Endothelial cell of umbilical vein (primary cell): ENCODE measurements around the gene FUT8. TPM values are rescaled to one million over a fixed set of nuclear protein-coding genes. Genes with fewer than 3 reads are reported as not detected.

ENCODE experiments used
- BruUV-seq: library from RNA; stranded (reverse); fragments of 400-500 nt; replicated peaks from 2 replicates; lab custom pipeline; 2021; lab: Mats Ljungman, UMichigan
- CTCF ChIA-PET: fragments of 300-600, 350-600 bp; sonication (Branson Sonifier 250); formaldehyde crosslinking; loops from one replicate; lab custom pipeline; 2021; ENCODE audit warnings: antibody characterized with exemption, inconsistent platforms; lab: Charles Lee
- POLR2A ChIA-PET: fragments of 300-600, 350-600 bp; sonication (Branson Sonifier 250); formaldehyde crosslinking; loops from one replicate; lab custom pipeline; 2021; ENCODE audit warnings: antibody characterized with exemption, inconsistent platforms; lab: Charles Lee
- DNase-seq: peaks from one replicate; pipeline ENCODE4 v3.0.0-alpha.2; 2011; ENCODE audit warnings: low read depth, low spot score
- FAIRE-seq: peaks from 2 replicates; lab custom pipeline; 2011; peaks lifted over from hg19 to GRCh38; lab: Jason Lieb, UNC
- H2AFZ ChIP-seq: 2 replicates; pipeline ENCODE4 v1.6.0; 2012; ENCODE audit warnings: low read depth, low read length, control low read depth, inconsistent platforms
- H3K27ac ChIP-seq: 2 replicates; pipeline ENCODE4 v1.5.1; 2011; ENCODE audit warnings: low read depth, mild to moderate bottlenecking, control low read depth, low read length, moderate library complexity; ENCODE audit not compliant: insufficient read depth
- H3K27me3 ChIP-seq, 2 experiments: 2 replicates each; pipeline versions ENCODE4 v1.6.0 to v1.6.1; 2011; ENCODE audit warnings: low read length in 2 of 2, mixed read lengths in 1 of 2; ENCODE audit not compliant: control insufficient read depth in 2 of 2, insufficient read depth in 2 of 2
- H3K36me3 ChIP-seq, 2 experiments: 2 replicates in 1 of 2; 3 replicates in 1 of 2; pipeline ENCODE4 v1.5.1; 2011; ENCODE audit warnings: low read length in 2 of 2, mild to moderate bottlenecking in 1 of 2, moderate library complexity in 1 of 2; ENCODE audit not compliant: control insufficient read depth in 2 of 2, insufficient read depth in 2 of 2; ENCODE audit errors: extremely low read depth in 1 of 2
- H3K4me1 ChIP-seq: 3 replicates; pipeline ENCODE4 v1.5.1; 2011; ENCODE audit warnings: mild to moderate bottlenecking, low read length; ENCODE audit not compliant: control insufficient read depth, insufficient read depth; ENCODE audit errors: extremely low read depth
- H3K4me2 ChIP-seq: 2 replicates; pipeline ENCODE4 v1.6.1; 2011; ENCODE audit warnings: low read length, control low read depth, mixed read lengths; ENCODE audit not compliant: insufficient read depth
- H3K4me3 ChIP-seq, 3 experiments: fragments of 200-600 bp in 1 of 3; sonication (generic), shearing (Covaris generic) in 1 of 3; replicated peaks in 1 of 3; 2 replicates each; pipeline ENCODE4 v1.5.1; 2011 to 2016; ENCODE audit warnings: control low read depth in 3 of 3, low read length in 3 of 3, mild to moderate bottlenecking in 2 of 3, inconsistent platforms in 1 of 3, low read depth in 1 of 3, moderate library complexity in 1 of 3; ENCODE audit not compliant: insufficient read depth in 1 of 3
- H3K79me2 ChIP-seq: 2 replicates; pipeline ENCODE4 v1.6.0; 2012; ENCODE audit warnings: low read length, inconsistent platforms; ENCODE audit not compliant: control insufficient read depth, insufficient read depth
- H3K9ac ChIP-seq: replicated peaks from 2 replicates; pipeline ENCODE3; 2011; ENCODE audit warnings: low read length, control low read depth; ENCODE audit not compliant: insufficient read depth; ENCODE audit errors: extremely low read depth
- H3K9me1 ChIP-seq: replicated peaks from 3 replicates; pipeline ENCODE4 v1.6.0; 2011; ENCODE audit warnings: mild to moderate bottlenecking, low read length; ENCODE audit not compliant: control insufficient read depth, insufficient read depth; ENCODE audit errors: extremely low read depth
- H3K9me3 ChIP-seq: replicated peaks from 2 replicates; pipeline ENCODE4 v1.5.1; 2012; ENCODE audit warnings: low read length, inconsistent platforms; ENCODE audit not compliant: control insufficient read depth, insufficient read depth
- H4K20me1 ChIP-seq: replicated peaks from 2 replicates; pipeline ENCODE3; 2011; ENCODE audit warnings: mild to moderate bottlenecking, low read length; ENCODE audit not compliant: control insufficient read depth, insufficient read depth; ENCODE audit errors: extremely low read depth
- EZH2 ChIP-seq: IDR thresholded peaks from 2 replicates; pipeline ENCODE4 v1.6.1; 2012; ENCODE audit warnings: borderline replicate concordance, low read depth, mild to moderate bottlenecking, moderate library complexity, low read length, inconsistent platforms; ENCODE audit not compliant: severe bottlenecking
- FOS ChIP-seq: IDR thresholded peaks from 2 replicates; pipeline ENCODE4 v1.6.1; 2011; ENCODE audit warnings: mild to moderate bottlenecking, low read length, moderate library complexity, borderline replicate concordance; ENCODE audit not compliant: insufficient read depth
- GATA2 ChIP-seq: IDR thresholded peaks from 2 replicates; pipeline ENCODE4 v1.7.0; 2011; ENCODE audit warnings: low read depth, mild to moderate bottlenecking, moderate library complexity, mixed read lengths, low read length; ENCODE audit not compliant: insufficient read length, insufficient read depth
- JUN ChIP-seq: IDR thresholded peaks from 2 replicates; pipeline ENCODE4 v1.6.1; 2011; ENCODE audit warnings: borderline replicate concordance, low read depth; ENCODE audit not compliant: insufficient read length, insufficient read depth
- MYC ChIP-seq: IDR thresholded peaks from one replicate; pipeline ENCODE4 v1.6.1; 2011; ENCODE audit warnings: mild to moderate bottlenecking, low read depth, low read length
- POLR2A ChIP-seq: IDR thresholded peaks from 2 replicates; pipeline ENCODE4 v1.6.1; 2012; ENCODE audit warnings: low read depth, mild to moderate bottlenecking, control low read depth, low read length
- POLR2AphosphoS5 ChIP-seq: IDR thresholded peaks from 2 replicates; pipeline ENCODE4 v1.6.1; 2012; ENCODE audit warnings: low read depth, mild to moderate bottlenecking, control low read depth, low read length, moderate library complexity; ENCODE audit not compliant: insufficient read depth
- dilution Hi-C: fragments of 300-500 bp; cut with MboI; formaldehyde crosslinking; loops from one replicate; pipeline ENCODE4 v1.15.0; 2019; ENCODE audit warnings: low sequenced_read_pairs; ENCODE audit not compliant: extremely low pct_ligation_motif_present
- intact Hi-C: fragments of 100-400 bp; cut with micrococcal nuclease; formaldehyde crosslinking; loops from one replicate; pipeline ENCODE4 v1.10.0; 2022
- polyA plus RNA-seq, 4 experiments: library from polyadenylated mRNA; depleted of rRNA in 3 of 4; stranded (reverse) in 3 of 4; unstranded in 1 of 4; fragments of >200 nt; gene quantifications; 2 replicates each; pipeline versions ENCODE4 v1.2.1 to v1.2.3, GENCODE V29; 2011 to 2012; ENCODE audit warnings: missing spikeins in 1 of 4
- total RNA-seq: library from RNA; stranded (reverse); gene quantifications from 2 replicates; pipeline ENCODE4 v1.2.3, GENCODE V29; 2021
- TF ChIP-seq, protein P1 (sequence below): IDR thresholded peaks from 2 replicates; pipeline ENCODE4 v1.6.1; 2011; ENCODE audit not compliant: insufficient read depth, insufficient read length
- TF ChIP-seq, protein P2 (sequence below), 2 donors: IDR thresholded peaks; 1 replicate in 1 of 2; 2 replicates in 1 of 2; pipeline ENCODE4 v1.5.1; 2011; ENCODE audit warnings: low read length in 2 of 2, mild to moderate bottlenecking in 2 of 2, moderate library complexity in 2 of 2, control low read depth in 1 of 2, inconsistent platforms in 1 of 2, low read depth in 1 of 2; ENCODE audit not compliant: insufficient read depth in 1 of 2; ENCODE audit errors: extremely low read depth in 1 of 2

The FUT8 gene
- total and polyA plus RNA-seq, 2 donors (not counting 3 experiments of a cell fraction or from before 2014, with no cell fraction given) = 16.7 to 38.8 TPM

- intact Hi-C loops (no loop called here), dilution Hi-C loops (no loop called here)
- no peaks in the 10 kb centered on the region for H3K4me1 ChIP-seq
- no peak overlapping the region for H3K27ac ChIP-seq
- H2AFZ ChIP-seq = no peak overlapping the region
- DNase-seq = no peak
- H3K4me2 ChIP-seq = no peak overlapping the region
- H4K20me1 ChIP-seq = no peaks in the 10 kb centered on the region
- no peak overlapping the region for H3K4me3 ChIP-seq
- no peaks in the 10 kb centered on the region for H3K79me2 ChIP-seq
- TF ChIP-seq JUN = no peak
- TF ChIP-seq, protein P1, sequence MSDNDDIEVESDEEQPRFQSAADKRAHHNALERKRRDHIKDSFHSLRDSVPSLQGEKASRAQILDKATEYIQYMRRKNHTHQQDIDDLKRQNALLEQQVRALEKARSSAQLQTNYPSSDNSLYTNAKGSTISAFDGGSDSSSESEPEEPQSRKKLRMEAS = no peak
- no peak for TF ChIP-seq EZH2
- TF ChIP-seq POLR2A = no peak
- no peak for TF ChIP-seq POLR2AphosphoS5
- TF ChIP-seq FOS = no peak
- TF ChIP-seq MYC = no peak
- TF ChIP-seq, protein P2, sequence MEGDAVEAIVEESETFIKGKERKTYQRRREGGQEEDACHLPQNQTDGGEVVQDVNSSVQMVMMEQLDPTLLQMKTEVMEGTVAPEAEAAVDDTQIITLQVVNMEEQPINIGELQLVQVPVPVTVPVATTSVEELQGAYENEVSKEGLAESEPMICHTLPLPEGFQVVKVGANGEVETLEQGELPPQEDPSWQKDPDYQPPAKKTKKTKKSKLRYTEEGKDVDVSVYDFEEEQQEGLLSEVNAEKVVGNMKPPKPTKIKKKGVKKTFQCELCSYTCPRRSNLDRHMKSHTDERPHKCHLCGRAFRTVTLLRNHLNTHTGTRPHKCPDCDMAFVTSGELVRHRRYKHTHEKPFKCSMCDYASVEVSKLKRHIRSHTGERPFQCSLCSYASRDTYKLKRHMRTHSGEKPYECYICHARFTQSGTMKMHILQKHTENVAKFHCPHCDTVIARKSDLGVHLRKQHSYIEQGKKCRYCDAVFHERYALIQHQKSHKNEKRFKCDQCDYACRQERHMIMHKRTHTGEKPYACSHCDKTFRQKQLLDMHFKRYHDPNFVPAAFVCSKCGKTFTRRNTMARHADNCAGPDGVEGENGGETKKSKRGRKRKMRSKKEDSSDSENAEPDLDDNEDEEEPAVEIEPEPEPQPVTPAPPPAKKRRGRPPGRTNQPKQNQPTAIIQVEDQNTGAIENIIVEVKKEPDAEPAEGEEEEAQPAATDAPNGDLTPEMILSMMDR (IDR thresholded peaks at IDR 0.05; ENCODE audit: extremely low read depth in 1 of 2, insufficient read depth in 1 of 2, low read depth in 1 of 2, low read length in 2 of 2) = no peak
- no peak for TF ChIP-seq GATA2
- no peaks in the 10 kb centered on the region for H3K27me3 ChIP-seq
- CTCF ChIA-PET = no interaction called here
- no peak for FAIRE-seq
- H3K9me1 ChIP-seq = no peaks in the 10 kb centered on the region
- BruUV-seq = no TSS peak
- POLR2A ChIA-PET = no interaction called here
- no peak overlapping the region for H3K9ac ChIP-seq
- no peaks in the 10 kb centered on the region for H3K9me3 ChIP-seq
- no peaks in the 10 kb centered on the region for H3K36me3 ChIP-seq
Observed at GRCh38 chr14:65704850-65705249, 292.3 kb downstream of the FUT8 start.
